ENCODE results near the gene DHX15.

DHX15 gene

GRCh38 chr4:24560868-24561368, 23.4 kb downstream of the DHX15 start:
- FAIRE-seq = no peak
- TF ChIP-seq CTCF (IDR thresholded peaks at IDR 0.05; ENCODE audit: insufficient read depth, missing control alignments) = no peak
- DNase-seq (ENCODE audit: insufficient read length, low spot score) = no peak

GRCh38 chr4:24559889-24560288, 24.5 kb downstream of the DHX15 start:
- TF ChIP-seq CTCF (IDR thresholded peaks at IDR 0.05; ENCODE audit: insufficient read depth, missing control alignments) = no peak
- no peak for DNase-seq (ENCODE audit: insufficient read length, low spot score)
- no peak for FAIRE-seq

- FAIRE-seq (no peak), DNase-seq (ENCODE audit: insufficient read length, low spot score) (no peak)
- no peak for TF ChIP-seq CTCF (IDR thresholded peaks at IDR 0.05; ENCODE audit: insufficient read depth, missing control alignments)
These were observed 25.1 kb downstream of the DHX15 start for GRCh38 chr4:24559032-24559821.

GRCh38 chr4:24557026-24558025, 27.0 kb downstream of the DHX15 start:
- FAIRE-seq = peak; percentile 46
- TF ChIP-seq CTCF (IDR thresholded peaks at IDR 0.05; ENCODE audit: insufficient read depth, missing control alignments) = no peak
- no peak for DNase-seq (ENCODE audit: insufficient read length, low spot score)

GRCh38 chr4:24551492-24552289, 32.7 kb downstream of the DHX15 start:
- FAIRE-seq (no peak), DNase-seq (ENCODE audit: insufficient read length, low spot score) (no peak)
- TF ChIP-seq CTCF (IDR thresholded peaks at IDR 0.05; ENCODE audit: insufficient read depth, missing control alignments) = peak; percentile 31

- DNase-seq (ENCODE audit: insufficient read length, low spot score) (no peak), FAIRE-seq (no peak)
- TF ChIP-seq CTCF (IDR thresholded peaks at IDR 0.05; ENCODE audit: insufficient read depth, missing control alignments) = no peak
These were observed 33.7 kb downstream of the DHX15 start for GRCh38 chr4:24550441-24551175.
